Kidney (tissue), 14 donors: ENCODE results near the gene HOXB3. TPM values are rescaled to one million over a fixed set of nuclear protein-coding genes. Genes with fewer than 3 reads are reported as not detected.

Source experiments
- DNase-seq, 5 donors: peaks; one replicate each; pipeline ENCODE4 v3.0.0-alpha.2; 2013 to 2020
- FAIRE-seq: peaks from 2 replicates; lab custom pipeline; 2012; peaks lifted over from hg19 to GRCh38; lab: Jason Lieb, UNC
- H3K27ac ChIP-seq, 2 donors: one replicate each; pipeline ENCODE4 v1.7.0; 2013; ENCODE audit warnings: low read depth in 2 of 2, low read length in 2 of 2, inconsistent platforms in 1 of 2
- H3K27me3 ChIP-seq: one replicate; pipeline ENCODE4 v1.7.1; 2013; ENCODE audit warnings: low read length, inconsistent platforms; ENCODE audit not compliant: control insufficient read depth, insufficient read depth
- H3K36me3 ChIP-seq, 3 donors: one replicate each; pipeline versions ENCODE4 v1.7.0 to v1.7.1; 2013; ENCODE audit warnings: low read length in 3 of 3, control low read depth in 1 of 3, inconsistent platforms in 1 of 3; ENCODE audit not compliant: insufficient read depth in 3 of 3, control insufficient read depth in 2 of 3
- H3K4me1 ChIP-seq, 3 donors: one replicate each; pipeline versions ENCODE4 v1.7.0 to v1.7.1; 2013; ENCODE audit warnings: low read length in 3 of 3, inconsistent platforms in 1 of 3, low read depth in 1 of 3; ENCODE audit not compliant: control insufficient read depth in 2 of 3, insufficient read depth in 2 of 3
- H3K4me3 ChIP-seq, 3 donors: one replicate each; pipeline versions ENCODE4 v1.7.0 to v1.8.1; 2013; ENCODE audit warnings: low read length in 3 of 3, control low read depth in 1 of 3, inconsistent platforms in 1 of 3
- H3K9ac ChIP-seq, 3 donors: one replicate each; pipeline versions ENCODE4 v1.7.0 to v1.7.1; 2013; ENCODE audit warnings: low read length in 3 of 3, control low read depth in 1 of 3, inconsistent platforms in 1 of 3
- H3K9me3 ChIP-seq, 3 donors: one replicate each; pipeline versions ENCODE4 v1.7.0 to v1.7.1; 2013; ENCODE audit warnings: low read length in 3 of 3, control low read depth in 1 of 3, inconsistent platforms in 1 of 3; ENCODE audit not compliant: control insufficient read depth in 2 of 3, insufficient read depth in 1 of 3
- CTCF ChIP-seq: IDR thresholded peaks from 3 replicates; pipeline ENCODE4 v1.5.1; 2012; ENCODE audit warnings: mild to moderate bottlenecking, moderate library complexity, borderline replicate concordance; ENCODE audit not compliant: insufficient read depth; ENCODE audit errors: extremely low read depth
- intact Hi-C: fragments of 100-400 bp; cut with DNase I; formaldehyde crosslinking; loops from one replicate; pipeline ENCODE4 v1.11.1; 2022
- polyA plus RNA-seq: library from polyadenylated mRNA; stranded (reverse); fragments of 350-450 nt; fragmentation: Illumina TruSeq; extraction: RNeasy Lipid Tissue Mini Kit (QIAGEN cat#74804); gene quantifications from one replicate; pipeline ENCODE4 v1.2.3, GENCODE V29; 2014; ENCODE audit warnings: low read depth, low replicate concordance; ENCODE audit not compliant: insufficient read depth
- total RNA-seq: library from RNA; stranded (reverse); fragmentation: NEBNext Ultra II Directional; extraction: Animal tissue kit (Norgen Biotek cat#: 25700); gene quantifications from one replicate; pipeline ENCODE4 v1.2.1, GENCODE V29; 2021
- donor health status: control.
- donor health status: control.
- donor health status: control.
- donor health status: control.
- donor health status: control.
- donor health status: DM: yes; HTN: yes; CAD: no.
- donor health status: Normal renal cell carcinoma (clear cell type).

The HOXB3 gene
- total and polyA plus RNA-seq, 2 donors from 2014 or later, result 12.1 to 99.0 TPM

DNA sequence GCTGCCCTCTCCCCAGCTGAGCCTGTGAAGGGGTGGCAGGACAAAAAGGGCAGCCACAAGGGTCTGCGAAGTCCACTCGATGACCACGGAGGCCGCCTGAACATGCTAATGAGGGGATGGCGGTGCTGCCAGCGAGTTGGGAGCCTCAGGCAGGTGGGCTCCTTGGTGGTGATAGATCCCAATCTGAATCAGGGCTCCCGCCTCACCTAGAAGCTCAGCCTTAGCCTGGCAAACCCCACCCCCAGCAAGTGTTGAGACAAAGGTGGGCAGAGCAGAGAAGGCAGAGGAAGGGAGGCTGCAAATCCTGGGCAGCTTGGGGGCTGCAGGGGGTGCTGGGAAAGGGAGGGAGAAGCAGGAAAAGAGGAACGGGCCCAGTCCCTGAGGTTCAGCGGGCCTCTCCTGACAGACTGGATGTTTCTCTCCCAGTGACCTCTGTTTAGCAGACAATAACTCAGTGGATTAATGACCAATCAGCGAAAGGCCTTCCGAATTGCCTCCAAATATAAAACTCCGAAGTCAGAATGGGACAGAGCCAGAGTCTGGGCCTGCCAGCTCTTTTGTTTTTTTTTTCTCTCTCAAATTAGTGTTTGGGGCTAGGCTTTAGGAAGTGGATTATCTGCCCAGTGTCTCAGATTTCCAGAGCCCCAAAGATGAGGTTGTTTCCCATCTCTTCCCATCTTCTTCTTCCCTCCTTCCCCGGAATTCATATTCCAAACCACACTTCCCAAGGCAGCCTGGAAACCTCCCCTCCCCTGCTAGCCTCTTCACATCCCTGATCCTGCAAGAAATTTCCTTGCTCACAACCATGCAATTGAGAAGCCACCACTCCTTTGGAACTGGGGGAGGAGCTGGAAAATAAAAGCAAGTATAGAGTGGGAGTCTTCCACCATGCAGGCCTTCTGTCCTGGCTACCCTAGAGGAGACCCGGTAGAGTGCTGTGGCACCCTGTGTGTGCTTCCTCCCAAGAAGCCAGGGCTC, 29.9 kb downstream of the HOXB3 start:
- TF ChIP-seq CTCF, result no peak
- Histone ChIP-seq H3K27ac (peak overlapping the region; percentile 79 to 88), H3K4me3 (peak overlapping the region in 1 of 3 donors; percentile 37), H3K36me3 (peaks cover 0 to 6% (median 0%) of the 10 kb centered on the region in 3 donors), H3K9ac (peak overlapping the region in 2 of 3 donors; percentile 25 to 68), H3K27me3 (no peaks in the 10 kb centered on the region), H3K4me1 (peaks cover 36 to 63% (median 44%) of the 10 kb centered on the region in 3 donors), H3K9me3 (no peaks in the 10 kb centered on the region)
- FAIRE-seq (no peak), DNase-seq (peak in 1 of 5 donors; percentile 91)
- intact Hi-C loops, result no loop called here

DNA sequence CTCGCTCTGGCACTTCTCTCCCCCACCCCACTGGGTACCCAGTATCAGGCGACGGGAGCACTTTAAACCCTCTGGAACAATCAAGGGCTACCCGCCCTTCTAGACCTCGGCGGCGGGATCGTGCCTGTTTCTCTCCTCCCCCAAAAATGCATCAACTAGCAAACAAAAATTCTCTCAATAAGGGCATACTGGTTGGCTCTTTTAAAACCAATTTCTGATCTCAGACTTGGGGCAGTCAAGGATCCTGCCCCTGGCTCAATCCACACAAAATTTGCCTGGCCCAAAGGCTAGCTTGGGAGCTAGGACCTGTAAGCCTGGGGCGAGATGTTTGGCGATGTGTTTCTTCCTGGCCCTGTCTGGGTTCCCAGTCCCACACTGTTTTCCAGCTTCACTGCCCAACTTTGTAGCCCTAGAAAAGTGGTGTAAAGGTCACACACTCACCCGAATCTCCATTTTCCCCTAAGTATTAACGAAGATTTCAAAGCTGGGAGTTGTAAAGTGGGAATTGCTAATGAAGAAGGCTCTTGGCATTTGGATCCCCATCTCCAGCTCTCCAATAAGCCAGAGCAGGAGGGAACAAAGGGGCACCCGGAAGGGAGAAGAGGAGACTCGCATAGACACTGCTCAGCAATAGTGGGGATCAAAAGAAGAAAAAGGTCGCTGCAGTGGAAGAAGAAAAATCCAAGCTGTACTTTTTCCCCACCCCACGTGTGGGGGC, 30.8 kb downstream of the HOXB3 start:
- H3K9me3 ChIP-seq, result no peaks in the 10 kb centered on the region
- H3K9ac ChIP-seq, result peak overlapping the region in 2 of 3 donors; percentile 16 to 68
- H3K4me1 ChIP-seq, result peaks cover 36 to 61% (median 46%) of the 10 kb centered on the region in 3 donors
- peaks cover 0 to 6% (median 0%) of the 10 kb centered on the region in 3 donors for H3K36me3 ChIP-seq
- peak overlapping the region in 1 of 3 donors; percentile 37 for H3K4me3 ChIP-seq
- intact Hi-C loops, result no loop called here
- H3K27me3 ChIP-seq, result no peaks in the 10 kb centered on the region
- no peak for DNase-seq
- peak overlapping the region; percentile 79 to 88 for H3K27ac ChIP-seq
- no peak for TF ChIP-seq CTCF
- FAIRE-seq, result no peak

- Histone ChIP-seq H3K27ac (peak overlapping the region; percentile 79 to 88), H3K36me3 (peaks cover 0 to 6% (median 0%) of the 10 kb centered on the region in 3 donors), H3K27me3 (no peaks in the 10 kb centered on the region), H3K4me3 (peak overlapping the region in 2 of 3 donors; percentile 4 to 59), H3K9ac (peak overlapping the region in 2 of 3 donors; percentile 29 to 68), H3K4me1 (peaks cover 36 to 61% (median 46%) of the 10 kb centered on the region in 3 donors), H3K9me3 (no peaks in the 10 kb centered on the region)
- DNase-seq, result no peak
- no peak for FAIRE-seq
- TF ChIP-seq CTCF, result no peak
- intact Hi-C loops, result no loop called here
These were observed 31.3 kb downstream of the HOXB3 start for GRCh38 chr17:48558831-48559121.
